Small intestine (tissue), 7 donors: ENCODE results near the gene TYMP. TPM values are rescaled to one million over a fixed set of nuclear protein-coding genes. Genes with fewer than 3 reads are reported as not detected.

Source experiments
- DNase-seq, 2 donors: peaks; one replicate each; pipeline versions ENCODE4 v3.0.0 to v3.0.0-alpha.2; 2013
- FAIRE-seq: peaks from 2 replicates; lab custom pipeline; 2012; peaks lifted over from hg19 to GRCh38; lab: Jason Lieb, UNC
- H3K27ac ChIP-seq, 3 donors: one replicate each; pipeline ENCODE4 v1.5.1; 2013; ENCODE audit warnings: low read length in 2 of 3, mild to moderate bottlenecking in 2 of 3, control low read depth in 1 of 3, inconsistent platforms in 1 of 3, low read depth in 1 of 3, moderate library complexity in 1 of 3
- H3K27me3 ChIP-seq, 3 donors: one replicate each; pipeline ENCODE4 v1.6.1; 2013; ENCODE audit warnings: low read length in 3 of 3, inconsistent platforms in 1 of 3; ENCODE audit not compliant: control insufficient read depth in 3 of 3, insufficient read depth in 3 of 3
- H3K36me3 ChIP-seq, 3 donors: one replicate each; pipeline ENCODE4 v1.6.1; 2013; ENCODE audit warnings: low read length in 3 of 3, inconsistent platforms in 1 of 3, low read depth in 1 of 3, mild to moderate bottlenecking in 1 of 3, moderate library complexity in 1 of 3; ENCODE audit not compliant: control insufficient read depth in 3 of 3, insufficient read depth in 2 of 3
- H3K4me1 ChIP-seq, 3 donors: one replicate each; pipeline ENCODE4 v1.6.1; 2013; ENCODE audit warnings: low read length in 2 of 3, inconsistent platforms in 1 of 3, low read depth in 1 of 3, mild to moderate bottlenecking in 1 of 3, moderate library complexity in 1 of 3; ENCODE audit not compliant: control insufficient read depth in 3 of 3, insufficient read depth in 2 of 3
- H3K4me3 ChIP-seq, 3 donors: one replicate each; pipeline ENCODE4 v1.5.1; 2013; ENCODE audit warnings: low read length in 3 of 3, control low read depth in 1 of 3, inconsistent platforms in 1 of 3, low read depth in 1 of 3, mild to moderate bottlenecking in 1 of 3, moderate library complexity in 1 of 3
- H3K9me3 ChIP-seq, 2 donors: one replicate each; pipeline ENCODE4 v1.6.1; 2013; ENCODE audit warnings: low read depth in 1 of 2, low read length in 1 of 2; ENCODE audit not compliant: control insufficient read depth in 2 of 2, insufficient read depth in 1 of 2
- WGBS, 3 donors: extraction: QIAGEN DNeasy Blood & Tissue Kit; methylation state at CpG; one replicate each; pipeline ENCODE4 v1.1.7; 2013; 5-methylcytosine and 5-hydroxymethylcytosine counted together
- polyA plus RNA-seq, 4 donors: library from polyadenylated mRNA; stranded (reverse) in 3 of 4; unstranded in 1 of 4; fragments of 200-250 nt in 3 of 4; fragments of 120-200 nt in 1 of 4; gene quantifications; one replicate each; pipeline versions ENCODE4 v1.2.1 to v1.2.3, GENCODE V29; 2013
- donor health status: healthy with polysubstance abuse.
- donor health status: control.
- donor health status: control.
- donor health status: Bipolar disorder and iron deficiency.
- donor health status: healthy.

Gene TYMP
- polyA plus RNA-seq, 4 donors: 10.7 to 172 (median 90.0) TPM

- H3K27ac ChIP-seq: peak overlapping the region; percentile 86 to 100 (median 91)
- peaks cover 0 to 45% (median 7%) of the 10 kb centered on the region in 3 donors for H3K4me1 ChIP-seq
- H3K27me3 ChIP-seq: peaks cover 0 to 11% (median 0%) of the 10 kb centered on the region in 3 donors
- H3K4me3 ChIP-seq: peak overlapping the region; percentile 62 to 79 (median 74)
- no peaks in the 10 kb centered on the region for H3K9me3 ChIP-seq
- peaks cover 3 to 39% (median 10%) of the 10 kb centered on the region in 3 donors for H3K36me3 ChIP-seq
- 0% methylated on average over 12 to 33 of the region's 33 CpGs for WGBS, 3 donors
- FAIRE-seq (no peak), DNase-seq (no peak)
Observed at GRCh38 chr22:50525858-50526107, 4.0 kb downstream of the TYMP start.

- H3K4me3 ChIP-seq: peak within 1 kb of the TSS; percentile 62 to 79 (median 74)
- WGBS, 3 donors: 0 to 1% (median 0%) methylated on average over 49 to 84 of the region's 84 CpGs
- H3K27ac ChIP-seq: peak within 1 kb of the TSS; percentile 91 to 100 (median 94)
- peak; percentile 97 to 99 for DNase-seq
- peaks cover 0 to 40% (median 7%) of the 10 kb centered on the region in 3 donors for H3K4me1 ChIP-seq
- H3K36me3 ChIP-seq: peaks cover 3 to 40% (median 10%) of the 10 kb centered on the region in 3 donors
- no peak for FAIRE-seq
- peaks cover 0 to 6% (median 0%) of the 10 kb centered on the region in 3 donors for H3K27me3 ChIP-seq
- H3K9me3 ChIP-seq: no peaks in the 10 kb centered on the region
Observed at GRCh38 chr22:50525104-50525857, 4.5 kb downstream of the TYMP start, which contains the start of gene SCO2. Gene SCO2, minus strand, starts transcription at chr22:50525598. Its CDS starts 1,187 bp downstream, at chr22:50524411.

DNA sequence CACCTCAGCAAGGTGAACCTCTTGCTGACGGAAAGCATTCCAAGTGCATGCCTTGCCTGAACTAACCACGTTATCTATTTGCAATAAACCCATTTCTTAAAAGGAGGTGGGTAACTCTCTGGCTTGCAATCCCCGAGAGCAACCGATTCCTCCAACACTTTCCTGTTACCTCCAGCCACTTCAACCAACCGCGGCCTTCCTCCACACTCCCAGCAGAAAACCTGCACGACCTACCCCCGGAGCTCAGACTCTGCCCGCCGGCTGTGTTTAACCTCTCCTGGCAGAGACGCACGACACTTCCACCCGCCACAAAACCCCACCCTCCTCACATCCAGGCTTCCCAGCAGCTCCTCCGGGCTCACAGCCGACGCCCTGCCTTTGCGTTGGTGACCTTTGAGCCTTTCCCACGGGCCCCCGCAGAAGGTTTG lies 5.1 kb downstream of the TYMP start:
- peaks cover 3 to 44% (median 10%) of the 10 kb centered on the region in 3 donors for H3K36me3 ChIP-seq
- peak overlapping the region; percentile 61 to 68 (median 62) for H3K4me3 ChIP-seq
- peaks cover 0 to 4% (median 0%) of the 10 kb centered on the region in 3 donors for H3K27me3 ChIP-seq
- no peaks in the 10 kb centered on the region for H3K9me3 ChIP-seq
- H3K27ac ChIP-seq: peak overlapping the region; percentile 91 to 100 (median 94)
- DNase-seq: peak in 1 of 2 donors; percentile 83
- peaks cover 0 to 37% (median 7%) of the 10 kb centered on the region in 3 donors for H3K4me1 ChIP-seq
- WGBS, 3 donors: 1 to 4% (median 4%) methylated on average over 19 of the region's 19 CpGs
- FAIRE-seq: no peak

DNA sequence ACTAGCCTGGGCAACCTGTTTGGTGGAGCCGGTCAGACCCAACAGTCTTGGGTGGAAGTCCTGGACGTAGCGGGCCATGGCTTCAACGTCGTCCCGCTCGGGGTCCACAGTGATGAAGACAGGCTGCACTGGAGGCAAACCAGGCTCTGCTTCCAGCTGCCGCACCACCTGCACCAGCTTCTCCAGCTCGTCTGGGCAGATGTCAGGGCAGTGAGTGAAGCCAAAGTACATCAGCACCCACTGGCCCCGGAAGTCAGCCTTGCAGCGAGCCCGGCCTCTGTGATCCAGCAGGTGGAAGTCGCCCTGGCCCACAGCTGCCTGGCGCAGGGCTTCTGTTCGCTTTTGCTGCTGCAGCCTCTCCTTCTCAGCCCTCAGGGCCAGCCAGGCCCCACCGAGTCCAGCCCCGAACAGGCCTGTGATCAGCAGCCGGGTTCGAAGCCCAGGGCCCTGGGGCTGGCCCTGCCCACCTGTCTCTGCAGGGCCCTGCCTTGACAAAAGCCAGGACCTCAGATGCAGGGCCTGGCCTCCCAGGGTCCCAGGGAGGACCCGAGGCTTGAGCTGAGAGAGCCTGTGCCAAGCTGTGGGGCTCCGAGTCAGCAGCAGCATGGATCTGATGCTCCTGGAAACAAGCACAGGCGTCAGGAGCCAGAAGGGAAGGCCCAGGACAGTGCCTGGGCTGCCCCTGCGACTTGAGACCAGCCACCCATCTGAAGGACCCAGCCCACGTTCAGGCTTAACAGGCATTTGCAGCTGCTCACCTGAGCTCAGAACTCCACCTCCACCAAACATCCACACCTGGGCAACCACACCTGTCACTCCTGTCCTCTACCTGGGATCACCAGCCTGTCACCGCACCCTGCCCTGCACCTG lies 5.8 kb downstream of the TYMP start:
- H3K27me3 ChIP-seq: peaks cover 0 to under 1% (median 0%) of the 10 kb centered on the region in 3 donors
- H3K9me3 ChIP-seq: no peaks in the 10 kb centered on the region
- peak overlapping the region; percentile 91 to 100 (median 94) for H3K27ac ChIP-seq
- peaks cover 0 to 31% (median 5%) of the 10 kb centered on the region in 3 donors for H3K4me1 ChIP-seq
- DNase-seq (peak in 1 of 2 donors; percentile 71), FAIRE-seq (no peak)
- peaks cover 3 to 50% (median 10%) of the 10 kb centered on the region in 3 donors for H3K36me3 ChIP-seq
- peak overlapping the region in 2 of 3 donors; percentile 62 to 68 for H3K4me3 ChIP-seq
- WGBS, 3 donors: 18 to 62% (median 30%) methylated on average over 24 to 25 of the region's 25 CpGs

- peaks cover 3 to 56% (median 10%) of the 10 kb centered on the region in 3 donors for H3K36me3 ChIP-seq
- WGBS, 3 donors: 63 to 88% (median 71%) methylated on average over 16 of the region's 16 CpGs
- no peak overlapping the region for H3K4me3 ChIP-seq
- H3K27me3 ChIP-seq: no peaks in the 10 kb centered on the region
- FAIRE-seq (no peak), DNase-seq (no peak)
- no peaks in the 10 kb centered on the region for H3K9me3 ChIP-seq
- peaks cover 0 to 30% (median 3%) of the 10 kb centered on the region in 3 donors for H3K4me1 ChIP-seq
- H3K27ac ChIP-seq: peak overlapping the region in 1 of 3 donors; percentile 26
Observed at GRCh38 chr22:50523458-50523805, 6.4 kb downstream of the TYMP start.

- no peaks in the 10 kb centered on the region for H3K27me3 ChIP-seq
- H3K9me3 ChIP-seq: no peaks in the 10 kb centered on the region
- no peak for DNase-seq
- 72 to 83% (median 74%) methylated on average over 22 of the region's 22 CpGs for WGBS, 3 donors
- peaks cover 3 to 61% (median 11%) of the 10 kb centered on the region in 3 donors for H3K36me3 ChIP-seq
- FAIRE-seq: no peak
- no peak overlapping the region for H3K27ac ChIP-seq
- peaks cover 0 to 30% (median 2%) of the 10 kb centered on the region in 3 donors for H3K4me1 ChIP-seq
- no peak overlapping the region for H3K4me3 ChIP-seq
Observed at GRCh38 chr22:50522806-50523438, 6.9 kb downstream of the TYMP start.

- Histone ChIP-seq H3K4me1 (peaks cover 0 to 30% (median 1%) of the 10 kb centered on the region in 3 donors), H3K27ac (no peak overlapping the region), H3K4me3 (no peak overlapping the region), H3K27me3 (no peaks in the 10 kb centered on the region), H3K36me3 (peaks cover 8 to 66% (median 13%) of the 10 kb centered on the region in 3 donors), H3K9me3 (no peaks in the 10 kb centered on the region)
- 87 to 90% (median 89%) methylated on average over 14 to 15 of the region's 15 CpGs for WGBS, 3 donors
- DNase-seq (no peak), FAIRE-seq (no peak)
Observed at GRCh38 chr22:50522208-50522805, 7.5 kb downstream of the TYMP start.
